ENCODE results near the gene LZTS2. TPM values are rescaled to one million over a fixed set of nuclear protein-coding genes. Genes with fewer than 3 reads are reported as not detected.
"Not testable (repeated sequence)": the region's sequence is repeated elsewhere in the genome, so short reads cannot be mapped to it uniquely, and the experiment has no call there.

LZTS2 gene
- total RNA-seq, 4 donors from 2014 or later = 41.8 to 86.8 (median 56.6) TPM

DNA sequence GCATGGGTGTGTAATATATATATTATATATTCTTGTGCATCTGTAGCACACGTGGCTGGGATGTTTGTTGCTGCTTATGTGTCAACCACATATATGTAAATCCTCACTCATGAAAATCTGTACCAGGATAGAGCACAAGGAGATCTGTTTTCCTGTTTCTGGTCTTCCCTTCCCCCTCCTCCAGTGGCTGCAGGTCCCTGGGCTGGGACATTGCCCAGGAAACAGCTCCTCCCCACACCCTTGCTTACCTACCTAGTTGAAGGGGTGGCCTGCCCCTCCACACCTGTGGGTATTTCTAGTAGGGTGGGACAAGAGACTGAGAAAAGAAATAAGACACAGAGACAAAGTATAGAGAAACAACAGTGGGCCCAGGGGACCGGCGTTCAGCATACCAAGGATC, 33.7 kb downstream of the LZTS2 start:
- WGBS, 2 donors (ENCODE audit: low coverage in 1 of 2) = 75 to 100% methylated on average over 2 to 3 of the region's 3 CpGs
- H3K36me3 ChIP-seq = peaks cover 0 to 8% (median 3%) of the 10 kb centered on the region in 4 donors
- peak overlapping the region; percentile 91 to 97 (median 95) for H3K27ac ChIP-seq
- no peaks in the 10 kb centered on the region for H3K27me3 ChIP-seq
- peak overlapping the region in 1 of 4 donors; percentile 76 for H3K4me3 ChIP-seq
- in situ Hi-C loops (cut with MboI; ENCODE audit: low pct_ligation_motif_present in 1 of 4, low pct_unique_long_range_greater_than_20kb in 1 of 4, low sequenced_read_pairs in 3 of 4) = no loop called here
- DNase-seq = no peak
- H3K9me3 ChIP-seq = no peaks in the 10 kb centered on the region
- intact Hi-C loops (cut with DNase I; ENCODE audit: low total_unique reads) = no loop called here
- H3K4me1 ChIP-seq = peaks cover 10 to 29% (median 20%) of the 10 kb centered on the region in 4 donors
- TF ChIP-seq POLR2AphosphoS5 (IDR thresholded peaks at IDR 0.05) (no peak), EP300 (IDR thresholded peaks at IDR 0.05; ENCODE audit: low read depth) (no peak), POLR2A (IDR thresholded peaks at IDR 0.05) (no peak)
- TF ChIP-seq, protein P1, sequence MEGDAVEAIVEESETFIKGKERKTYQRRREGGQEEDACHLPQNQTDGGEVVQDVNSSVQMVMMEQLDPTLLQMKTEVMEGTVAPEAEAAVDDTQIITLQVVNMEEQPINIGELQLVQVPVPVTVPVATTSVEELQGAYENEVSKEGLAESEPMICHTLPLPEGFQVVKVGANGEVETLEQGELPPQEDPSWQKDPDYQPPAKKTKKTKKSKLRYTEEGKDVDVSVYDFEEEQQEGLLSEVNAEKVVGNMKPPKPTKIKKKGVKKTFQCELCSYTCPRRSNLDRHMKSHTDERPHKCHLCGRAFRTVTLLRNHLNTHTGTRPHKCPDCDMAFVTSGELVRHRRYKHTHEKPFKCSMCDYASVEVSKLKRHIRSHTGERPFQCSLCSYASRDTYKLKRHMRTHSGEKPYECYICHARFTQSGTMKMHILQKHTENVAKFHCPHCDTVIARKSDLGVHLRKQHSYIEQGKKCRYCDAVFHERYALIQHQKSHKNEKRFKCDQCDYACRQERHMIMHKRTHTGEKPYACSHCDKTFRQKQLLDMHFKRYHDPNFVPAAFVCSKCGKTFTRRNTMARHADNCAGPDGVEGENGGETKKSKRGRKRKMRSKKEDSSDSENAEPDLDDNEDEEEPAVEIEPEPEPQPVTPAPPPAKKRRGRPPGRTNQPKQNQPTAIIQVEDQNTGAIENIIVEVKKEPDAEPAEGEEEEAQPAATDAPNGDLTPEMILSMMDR (IDR thresholded peaks at IDR 0.05) = no peak

- H3K36me3 ChIP-seq; H3K27me3 ChIP-seq; H3K27ac ChIP-seq; H3K4me3 ChIP-seq; in situ Hi-C loops (cut with MboI; ENCODE audit: low pct_ligation_motif_present in 1 of 4, low pct_unique_long_range_greater_than_20kb in 1 of 4, low sequenced_read_pairs in 3 of 4); DNase-seq; intact Hi-C loops (cut with DNase I; ENCODE audit: low total_unique reads); H3K9me3 ChIP-seq: not testable (repeated sequence)
- WGBS, 2 donors (ENCODE audit: low coverage in 1 of 2) = 89% methylated on average over 4 of the region's 4 CpGs; no CpG with 5 or more reads in 1 of the 2 donors
- peaks cover 10 to 29% (median 20%) of the 10 kb centered on the region in 4 donors for H3K4me1 ChIP-seq
Observed at GRCh38 chr10:101034404-101034803, 34.8 kb downstream of the LZTS2 start.

- Histone ChIP-seq H3K27me3 (no peaks in the 10 kb centered on the region), H3K9me3 (no peaks in the 10 kb centered on the region), H3K4me1 (peaks cover 10 to 26% (median 20%) of the 10 kb centered on the region in 4 donors), H3K36me3 (peaks cover 0 to 8% (median 3%) of the 10 kb centered on the region in 4 donors), H3K27ac (no peak overlapping the region), H3K4me3 (no peak overlapping the region)
- DNase-seq = no peak
- intact Hi-C loops (cut with DNase I; ENCODE audit: low total_unique reads) = no loop called here
- 95% methylated on average over 6 of the region's 7 CpGs; no CpG with 5 or more reads in 1 of the 2 donors for WGBS, 2 donors (ENCODE audit: low coverage in 1 of 2)
- in situ Hi-C loops (cut with MboI; ENCODE audit: low pct_ligation_motif_present in 1 of 4, low pct_unique_long_range_greater_than_20kb in 1 of 4, low sequenced_read_pairs in 3 of 4) = no loop called here
- TF ChIP-seq POLR2AphosphoS5 (IDR thresholded peaks at IDR 0.05) (no peak), POLR2A (IDR thresholded peaks at IDR 0.05) (no peak), EP300 (IDR thresholded peaks at IDR 0.05; ENCODE audit: low read depth) (no peak)
- TF ChIP-seq, protein P1 (IDR thresholded peaks at IDR 0.05) = no peak
Observed at GRCh38 chr10:101035314-101035713, 35.7 kb downstream of the LZTS2 start.

DNA sequence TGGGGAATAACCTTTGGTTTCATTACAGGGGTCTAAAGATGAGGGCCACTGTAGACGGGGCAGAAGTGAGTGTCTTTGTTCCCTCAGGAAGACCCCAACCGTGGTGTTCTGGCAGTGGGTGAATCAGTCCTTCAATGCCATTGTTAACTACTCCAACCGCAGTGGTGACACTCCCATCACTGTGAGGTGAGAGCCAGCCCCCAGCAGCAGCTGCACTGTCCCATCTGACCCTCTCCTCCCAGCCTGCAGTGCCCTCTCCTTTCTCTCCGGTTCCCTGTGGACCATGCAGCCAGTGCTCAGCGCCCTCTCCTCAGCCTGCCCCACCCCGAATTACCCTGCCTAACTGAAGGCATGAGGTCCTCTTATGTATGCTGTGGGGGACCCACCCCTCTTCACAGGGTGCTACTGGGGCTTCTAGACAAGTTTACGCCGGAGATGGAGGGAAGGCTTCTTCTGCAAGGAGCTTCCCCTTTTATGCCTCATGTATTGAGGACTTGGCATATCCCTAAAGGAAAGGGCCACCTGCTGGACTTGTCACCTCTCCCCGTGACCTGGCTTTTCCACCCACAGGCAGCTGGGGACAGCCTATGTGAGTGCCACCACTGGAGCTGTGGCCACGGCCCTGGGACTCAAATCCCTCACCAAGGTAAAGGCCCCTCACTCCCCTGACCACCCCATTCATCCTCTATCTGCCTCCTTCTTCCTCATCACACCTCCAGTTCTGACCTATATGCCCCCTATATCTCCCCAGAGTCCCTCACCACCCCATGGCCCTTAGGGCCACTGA, 36.5 kb downstream of the LZTS2 start:
- TF ChIP-seq POLR2AphosphoS5 (IDR thresholded peaks at IDR 0.05) (no peak), EP300 (IDR thresholded peaks at IDR 0.05; ENCODE audit: low read depth) (no peak), POLR2A (IDR thresholded peaks at IDR 0.05) (no peak)
- TF ChIP-seq, protein P1 (IDR thresholded peaks at IDR 0.05) = no peak
- H3K4me3 ChIP-seq = no peak overlapping the region
- H3K27ac ChIP-seq = no peak overlapping the region
- in situ Hi-C loops (cut with MboI; ENCODE audit: low pct_ligation_motif_present in 1 of 4, low pct_unique_long_range_greater_than_20kb in 1 of 4, low sequenced_read_pairs in 3 of 4) (no loop called here), intact Hi-C loops (cut with DNase I; ENCODE audit: low total_unique reads) (no loop called here)
- H3K36me3 ChIP-seq = peaks cover 0 to 8% (median 3%) of the 10 kb centered on the region in 4 donors
- 75 to 80% methylated on average over 6 of the region's 10 CpGs for WGBS, 2 donors (ENCODE audit: low coverage in 1 of 2)
- no peak for DNase-seq
- no peaks in the 10 kb centered on the region for H3K27me3 ChIP-seq
- H3K9me3 ChIP-seq = no peaks in the 10 kb centered on the region
- H3K4me1 ChIP-seq = peaks cover 5 to 25% (median 16%) of the 10 kb centered on the region in 4 donors
